Measurements from ENCODE around the gene COQ8B. TPM values are rescaled to one million over a fixed set of nuclear protein-coding genes. Genes with fewer than 3 reads are reported as not detected.

Gene COQ8B
- total and polyA plus RNA-seq, 3 experiments from 2014 or later: 17.3 to 25.7 (median 20.6) TPM

- peaks cover 0 to 45% (median 13%) of the 10 kb centered on the region in 3 donors for H3K36me3 Mint-ChIP-seq
- POLR2A ChIA-PET: interaction anchor here (0.6 kb wide), 1 partner anchor 31 kb away, joined by 11 read pairs; no protein-coding TSS in a partner anchor
- no peak for DNase-seq
- H3K27ac Mint-ChIP-seq: peak overlapping the region in 3 of 8 donors; percentile 23 to 70 (median 60)
- H3K27me3 Mint-ChIP-seq: peaks cover 0 to 2% of the 10 kb centered on the region in 2 donors
- Histone ChIP-seq H3K4me3 (ENCODE audit: low read length) (no peak overlapping the region), H3K4me1 (ENCODE audit: insufficient read depth, low read length) (peaks cover 42% of the 10 kb centered on the region), H3K9me3 (ENCODE audit: low read length) (no peaks in the 10 kb centered on the region), H3K27me3 (ENCODE audit: insufficient read depth, low read length, poor library complexity, severe bottlenecking) (no peaks in the 10 kb centered on the region), H3K27ac (ENCODE audit: low read depth, low read length) (no peak overlapping the region), H3K36me3 (ENCODE audit: insufficient read depth, low read length) (no peaks in the 10 kb centered on the region)
- H3K9me3 Mint-ChIP-seq: no peaks in the 10 kb centered on the region
- CTCF ChIA-PET: interaction anchor here (0.6 to 1.5 kb wide), 2 partner anchors 9 to 67 kb away, joined by 3 to 5 read pairs; no protein-coding TSS in a partner anchor
- H3K4me3 Mint-ChIP-seq: peak overlapping the region in 3 of 7 donors; percentile 51 to 79 (median 58)
- peaks cover 42 to 67% (median 67%) of the 10 kb centered on the region in 3 donors for H3K4me1 Mint-ChIP-seq
These were observed 4.4 kb upstream of the COQ8B start for GRCh38 chr19:40721140-40721486.

- Histone ChIP-seq H3K4me3 (ENCODE audit: low read length) (no peak overlapping the region), H3K4me1 (ENCODE audit: insufficient read depth, low read length) (peaks cover 55% of the 10 kb centered on the region), H3K36me3 (ENCODE audit: insufficient read depth, low read length) (no peaks in the 10 kb centered on the region), H3K9me3 (ENCODE audit: low read length) (no peaks in the 10 kb centered on the region), H3K27me3 (ENCODE audit: insufficient read depth, low read length, poor library complexity, severe bottlenecking) (no peaks in the 10 kb centered on the region), H3K27ac (ENCODE audit: low read depth, low read length) (peak overlapping the region; percentile 98)
- CTCF ChIA-PET: interaction anchor here (1.1 kb wide), 1 partner anchor 9 kb away, joined by 3 read pairs; no protein-coding TSS in a partner anchor
- peak overlapping the region in 5 of 8 donors; percentile 60 to 94 (median 73) for H3K27ac Mint-ChIP-seq
- H3K27me3 Mint-ChIP-seq: peaks cover 0 to 2% of the 10 kb centered on the region in 2 donors
- H3K9me3 Mint-ChIP-seq: no peaks in the 10 kb centered on the region
- peaks cover 57 to 83% (median 81%) of the 10 kb centered on the region in 3 donors for H3K4me1 Mint-ChIP-seq
- POLR2A ChIA-PET: no interaction called here
- peak overlapping the region; percentile 40 to 91 (median 54) for H3K4me3 Mint-ChIP-seq
- peaks cover 0 to 41% (median 10%) of the 10 kb centered on the region in 3 donors for H3K36me3 Mint-ChIP-seq
- no peak for DNase-seq
These were observed 2.8 kb upstream of the COQ8B start for GRCh38 chr19:40719414-40719894.

- peaks cover 0 to 37% (median 8%) of the 10 kb centered on the region in 3 donors for H3K36me3 Mint-ChIP-seq
- peak overlapping the region; percentile 80 to 97 (median 91) for H3K4me3 Mint-ChIP-seq
- Histone ChIP-seq H3K9me3 (ENCODE audit: low read length) (no peaks in the 10 kb centered on the region), H3K27me3 (ENCODE audit: insufficient read depth, low read length, poor library complexity, severe bottlenecking) (no peaks in the 10 kb centered on the region), H3K4me1 (ENCODE audit: insufficient read depth, low read length) (peaks cover 59% of the 10 kb centered on the region), H3K27ac (ENCODE audit: low read depth, low read length) (peak overlapping the region; percentile 98), H3K4me3 (ENCODE audit: low read length) (peak overlapping the region; percentile 99), H3K36me3 (ENCODE audit: insufficient read depth, low read length) (no peaks in the 10 kb centered on the region)
- POLR2A ChIA-PET: interaction anchor here (0.6 to 0.7 kb wide), 2 partner anchors 59 to 82 kb away, joined by 5 read pairs; partner anchors contain the start of gene RAB4B
- DNase-seq: no peak
- peaks cover 62 to 84% (median 82%) of the 10 kb centered on the region in 3 donors for H3K4me1 Mint-ChIP-seq
- CTCF ChIA-PET: interaction anchor here (1.1 kb wide), 1 partner anchor 9 kb away, joined by 3 read pairs; no protein-coding TSS in a partner anchor
- peak overlapping the region; percentile 67 to 99 (median 90) for H3K27ac Mint-ChIP-seq
- H3K27me3 Mint-ChIP-seq: peaks cover 0 to 2% of the 10 kb centered on the region in 2 donors
- H3K9me3 Mint-ChIP-seq: no peaks in the 10 kb centered on the region
These were observed 2.2 kb upstream of the COQ8B start for GRCh38 chr19:40718774-40719391.

GRCh38 chr19:40717880-40718773 lies 1.4 kb upstream of the COQ8B start:
- POLR2A ChIA-PET: interaction anchor here (0.5 to 2.2 kb wide), 5 partner anchors 60 to 544 kb away, joined by 5 to 9 read pairs (median 8); partner anchors contain the start of genes EGLN2 and RAB4B
- no peaks in the 10 kb centered on the region for H3K9me3 Mint-ChIP-seq
- peaks cover 62 to 84% (median 78%) of the 10 kb centered on the region in 3 donors for H3K4me1 Mint-ChIP-seq
- CTCF ChIA-PET: interaction anchor here (1.1 to 1.6 kb wide), 3 partner anchors 10 to 101 kb away, joined by 3 to 4 read pairs (median 4); no protein-coding TSS in a partner anchor
- DNase-seq: peak in 1 of 5 donors; percentile 4
- peak overlapping the region; percentile 80 to 97 (median 91) for H3K4me3 Mint-ChIP-seq
- H3K36me3 Mint-ChIP-seq: peaks cover 0 to 35% (median 8%) of the 10 kb centered on the region in 3 donors
- no peaks in the 10 kb centered on the region for H3K9me3 ChIP-seq (ENCODE audit: low read length)
- no peaks in the 10 kb centered on the region for H3K36me3 ChIP-seq (ENCODE audit: insufficient read depth, low read length)
- H3K27me3 Mint-ChIP-seq: peaks cover 0 to 2% of the 10 kb centered on the region in 2 donors
- H3K27me3 ChIP-seq (ENCODE audit: insufficient read depth, low read length, poor library complexity, severe bottlenecking): no peaks in the 10 kb centered on the region
- H3K27ac ChIP-seq (ENCODE audit: low read depth, low read length): peak overlapping the region; percentile 98
- peak overlapping the region; percentile 99 for H3K4me3 ChIP-seq (ENCODE audit: low read length)
- peaks cover 59% of the 10 kb centered on the region for H3K4me1 ChIP-seq (ENCODE audit: insufficient read depth, low read length)
- peak overlapping the region in 7 of 8 donors; percentile 67 to 99 (median 94) for H3K27ac Mint-ChIP-seq

- Mint-ChIP-seq H3K36me3 (peaks cover 0 to 36% (median 7%) of the 10 kb centered on the region in 3 donors), H3K27ac (peak overlapping the region in 6 of 8 donors; percentile 75 to 88 (median 82)), H3K9me3 (no peaks in the 10 kb centered on the region), H3K4me3 (peak overlapping the region; percentile 80 to 97 (median 89)), H3K4me1 (peaks cover 62 to 85% (median 78%) of the 10 kb centered on the region in 3 donors), H3K27me3 (peaks cover 0 to 2% of the 10 kb centered on the region in 2 donors)
- Histone ChIP-seq H3K36me3 (ENCODE audit: insufficient read depth, low read length) (no peaks in the 10 kb centered on the region), H3K4me1 (ENCODE audit: insufficient read depth, low read length) (peaks cover 59% of the 10 kb centered on the region), H3K27ac (ENCODE audit: low read depth, low read length) (peak overlapping the region; percentile 98), H3K9me3 (ENCODE audit: low read length) (no peaks in the 10 kb centered on the region), H3K4me3 (ENCODE audit: low read length) (peak overlapping the region; percentile 99), H3K27me3 (ENCODE audit: insufficient read depth, low read length, poor library complexity, severe bottlenecking) (no peaks in the 10 kb centered on the region)
- POLR2A ChIA-PET: interaction anchor here (0.5 to 2.2 kb wide), 4 partner anchors 60 to 545 kb away, joined by 8 to 19 read pairs (median 8); partner anchors contain the start of genes EGLN2 and RAB4B
- no peak for DNase-seq
- CTCF ChIA-PET: interaction anchor here (0.6 to 1.6 kb wide), 4 partner anchors 35 to 102 kb away, joined by 3 to 4 read pairs (median 4); no protein-coding TSS in a partner anchor
These were observed 716 bp upstream of the COQ8B start for GRCh38 chr19:40717325-40717879.

- CTCF ChIA-PET: interaction anchor here (0.7 to 1.1 kb wide), 3 partner anchors 50 to 91 kb away, joined by 3 read pairs; no protein-coding TSS in a partner anchor
- peak overlapping the region; percentile 87 to 97 (median 91) for H3K4me3 Mint-ChIP-seq
- H3K36me3 Mint-ChIP-seq: peaks cover 5 to 39% (median 10%) of the 10 kb centered on the region in 3 donors
- Histone ChIP-seq H3K4me3 (ENCODE audit: low read length) (peak overlapping the region; percentile 99), H3K36me3 (ENCODE audit: insufficient read depth, low read length) (peaks cover 5% of the 10 kb centered on the region), H3K27me3 (ENCODE audit: insufficient read depth, low read length, poor library complexity, severe bottlenecking) (no peaks in the 10 kb centered on the region), H3K9me3 (ENCODE audit: low read length) (no peaks in the 10 kb centered on the region), H3K27ac (ENCODE audit: low read depth, low read length) (peak overlapping the region; percentile 98), H3K4me1 (ENCODE audit: insufficient read depth, low read length) (peaks cover 58% of the 10 kb centered on the region)
- POLR2A ChIA-PET: interaction anchor here (0.9 to 2.2 kb wide), 4 partner anchors 25 to 90 kb away, joined by 3 to 19 read pairs (median 7); partner anchors contain the start of genes ACTMAP, NUMBL and RAB4B
- peaks cover 61 to 82% (median 78%) of the 10 kb centered on the region in 3 donors for H3K4me1 Mint-ChIP-seq
- DNase-seq: peak; percentile 39 to 86 (median 49)
- H3K27ac Mint-ChIP-seq: peak overlapping the region; percentile 93 to 100 (median 98)
- peaks cover 0 to 1% of the 10 kb centered on the region in 2 donors for H3K27me3 Mint-ChIP-seq
- no peaks in the 10 kb centered on the region for H3K9me3 Mint-ChIP-seq
These were observed 630 bp downstream of the COQ8B start for GRCh38 chr19:40716031-40716481.
